Activated CD4-positive, alpha-beta memory T cell treated with anti-CD3 and anti-CD28 coated beads, Interleukin-2, amount 10 ng/mL, durations not matched to agents 7 days and 5 days (primary cell): ENCODE results near the gene SCAMP5. TPM values are rescaled to one million over a fixed set of nuclear protein-coding genes. Genes with fewer than 3 reads are reported as not detected.
A peak's percentile ranks its signal among the peaks of the same experiment; 100 is the strongest.

Experiments
- CTCF ChIA-PET: fragments of 350-600 bp; sonication (Branson Sonifier 250); formaldehyde crosslinking; loops from one replicate; lab custom pipeline; 2021; ENCODE audit warnings: antibody characterized with exemption, inconsistent platforms; lab: Charles Lee
- POLR2A ChIA-PET: fragments of 350-600 bp; sonication (Branson Sonifier 250); formaldehyde crosslinking; loops from one replicate; lab custom pipeline; 2021; ENCODE audit warnings: antibody characterized with exemption; lab: Charles Lee
- DNase-seq: peaks from one replicate; pipeline ENCODE4 v3.0.0-alpha.2; 2020
- H3K27ac Mint-ChIP-seq: one replicate; pipeline ENCODE4 v1.8.0; 2021; ENCODE audit warnings: mild to moderate bottlenecking, mixed read lengths
- H3K27me3 Mint-ChIP-seq: one replicate; pipeline ENCODE4 v1.8.0; 2021; ENCODE audit warnings: mixed read lengths
- H3K36me3 Mint-ChIP-seq: one replicate; pipeline ENCODE4 v1.8.0; 2021; ENCODE audit warnings: low read depth, mixed read lengths
- H3K4me1 Mint-ChIP-seq: one replicate; pipeline ENCODE4 v1.8.0; 2021; ENCODE audit warnings: mixed read lengths
- H3K4me3 Mint-ChIP-seq: one replicate; pipeline ENCODE4 v1.8.0; 2021; ENCODE audit warnings: mild to moderate bottlenecking, mixed read lengths
- H3K9me3 Mint-ChIP-seq: one replicate; pipeline ENCODE4 v1.8.0; 2021; ENCODE audit warnings: mixed read lengths
- total RNA-seq, 2 experiments: library from RNA; stranded (reverse); gene quantifications; one replicate each; pipeline ENCODE4 v1.2.3, GENCODE V29; 2021

Gene SCAMP5
- total RNA-seq, 2 experiments from 2014 or later: 0.60 to 0.81 TPM

DNA sequence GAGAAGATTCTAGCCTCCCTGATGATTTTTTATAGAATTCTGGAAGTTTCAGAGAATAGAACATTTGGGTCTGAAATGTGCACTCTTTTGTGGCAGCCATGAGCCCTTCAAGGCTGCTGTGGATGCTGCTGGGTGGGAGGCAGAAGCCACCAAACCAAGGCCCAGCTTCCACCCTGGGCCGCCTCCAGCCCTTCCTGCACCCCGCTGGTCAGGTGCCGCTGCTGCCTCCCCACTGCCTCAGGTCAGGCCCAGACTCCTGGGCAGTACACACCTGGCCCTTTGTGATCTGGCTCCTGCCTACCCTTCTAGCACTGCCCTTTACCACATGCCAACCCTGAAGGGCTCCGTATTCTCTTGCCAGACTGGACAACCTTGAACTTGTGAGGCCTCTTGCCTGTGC is 56.3 kb downstream of the SCAMP5 start:
- H3K9me3 Mint-ChIP-seq: no peaks in the 10 kb centered on the region
- no peak for DNase-seq

GRCh38 chr15:75052972-75053747 is 57.8 kb downstream of the SCAMP5 start:
- H3K9me3 Mint-ChIP-seq: no peaks in the 10 kb centered on the region
- CTCF ChIA-PET: interaction anchor here (0.7 to 1.4 kb wide), 2 partner anchors 10 to 23 kb away, joined by 3 to 5 read pairs; no protein-coding TSS in a partner anchor
- H3K36me3 Mint-ChIP-seq: peaks cover 48% of the 10 kb centered on the region
- H3K4me1 Mint-ChIP-seq: peaks cover 32% of the 10 kb centered on the region
- no peak overlapping the region for H3K27ac Mint-ChIP-seq
- H3K4me3 Mint-ChIP-seq: no peak overlapping the region
- no peak for DNase-seq
- H3K27me3 Mint-ChIP-seq: no peaks in the 10 kb centered on the region
- POLR2A ChIA-PET: interaction anchor here (0.9 to 1.5 kb wide), 3 partner anchors 10 to 148 kb away, joined by 3 to 7 read pairs (median 5); partner anchors contain the start of gene C15orf39

More for the DNA sequence above, 56.3 kb downstream of the SCAMP5 start:
- no peak overlapping the region for H3K27ac Mint-ChIP-seq
- no peaks in the 10 kb centered on the region for H3K27me3 Mint-ChIP-seq
- ChIA-PET POLR2A (no interaction called here), CTCF (no interaction called here)
- no peak overlapping the region for H3K4me3 Mint-ChIP-seq
- H3K36me3 Mint-ChIP-seq: peaks cover 59% of the 10 kb centered on the region
- H3K4me1 Mint-ChIP-seq: peaks cover 40% of the 10 kb centered on the region

DNA sequence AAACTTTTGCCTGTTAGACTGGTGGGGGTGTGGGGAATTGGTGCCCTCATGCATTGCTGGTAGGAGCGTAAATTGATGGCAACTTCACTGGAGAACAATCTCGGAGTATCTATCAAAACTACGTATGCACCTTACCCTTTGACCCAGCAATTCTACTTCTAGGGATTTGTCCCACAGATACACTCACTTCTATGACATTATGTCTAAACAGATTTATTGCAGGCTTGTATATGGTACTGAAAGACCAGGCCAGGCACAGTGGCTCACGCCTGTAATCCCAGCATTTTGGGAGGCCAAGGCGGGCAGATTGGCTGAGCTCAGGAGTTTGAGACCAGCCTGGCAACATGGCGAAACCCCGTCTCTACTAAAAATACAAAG is 58.4 kb downstream of the SCAMP5 start:
- H3K9me3 Mint-ChIP-seq: no peaks in the 10 kb centered on the region
- CTCF ChIA-PET: interaction anchor here (0.7 to 1.4 kb wide), 2 partner anchors 11 to 24 kb away, joined by 3 to 5 read pairs; no protein-coding TSS in a partner anchor
- POLR2A ChIA-PET: interaction anchor here (0.9 to 1.5 kb wide), 3 partner anchors 11 to 147 kb away, joined by 3 to 7 read pairs (median 5); partner anchors contain the start of gene C15orf39

DNA sequence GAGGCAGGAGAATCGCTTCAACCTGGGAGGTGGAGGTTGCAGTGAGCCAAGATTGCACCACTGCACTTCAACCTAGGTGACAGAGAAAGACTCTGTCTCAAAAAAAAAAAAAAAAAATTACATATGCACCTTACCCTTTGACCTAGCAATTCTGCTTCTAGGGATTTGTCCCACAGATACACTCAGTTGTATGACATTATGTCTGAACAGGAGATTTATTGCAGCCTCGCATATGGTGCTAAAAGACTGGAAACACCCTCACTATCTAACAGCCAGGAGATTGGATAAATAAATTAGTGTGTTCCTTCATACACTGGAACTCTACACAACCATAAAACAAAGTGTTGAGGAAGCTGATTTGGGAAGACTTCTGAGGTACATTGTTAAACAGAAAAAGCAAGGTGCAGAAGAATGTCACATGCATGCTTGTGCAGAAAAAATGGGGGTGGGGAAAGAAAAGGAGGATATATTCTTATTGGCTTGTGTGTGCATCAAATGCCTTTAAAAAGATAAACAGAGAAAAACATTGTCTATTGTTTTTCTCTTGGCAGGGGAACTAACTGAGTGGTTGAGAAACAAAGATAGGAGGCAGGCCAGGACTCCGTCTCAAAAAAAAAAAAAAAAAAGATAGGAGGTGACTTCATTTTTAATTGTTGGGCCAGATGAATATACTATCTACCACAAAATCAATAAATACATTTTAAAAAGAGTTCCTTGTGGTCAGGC is 59.0 kb downstream of the SCAMP5 start:
- ChIA-PET CTCF (interaction anchor here (1.4 kb wide), 1 partner anchor 11 kb away, joined by 5 read pairs; no protein-coding TSS in a partner anchor), POLR2A (interaction anchor here (0.7 to 1.6 kb wide), 4 partner anchors 11 to 13 kb away, joined by 3 to 7 read pairs (median 4); no protein-coding TSS in a partner anchor)
- peaks cover 31% of the 10 kb centered on the region for H3K4me1 Mint-ChIP-seq
- H3K9me3 Mint-ChIP-seq: no peaks in the 10 kb centered on the region
- no peak overlapping the region for H3K4me3 Mint-ChIP-seq
- no peak for DNase-seq
- H3K27me3 Mint-ChIP-seq: no peaks in the 10 kb centered on the region
- H3K27ac Mint-ChIP-seq: no peak overlapping the region
- H3K36me3 Mint-ChIP-seq: peaks cover 36% of the 10 kb centered on the region

More for the DNA sequence above, 58.4 kb downstream of the SCAMP5 start:
- peaks cover 33% of the 10 kb centered on the region for H3K4me1 Mint-ChIP-seq
- H3K27me3 Mint-ChIP-seq: no peaks in the 10 kb centered on the region
- no peak overlapping the region for H3K27ac Mint-ChIP-seq
- no peak overlapping the region for H3K4me3 Mint-ChIP-seq
- DNase-seq: no peak
- peaks cover 42% of the 10 kb centered on the region for H3K36me3 Mint-ChIP-seq

- ChIA-PET CTCF (interaction anchor here (1.6 to 1.8 kb wide), 2 partner anchors 13 to 145 kb away, joined by 5 read pairs; partner anchors contain the start of gene C15orf39), POLR2A (interaction anchor here (0.9 to 2.3 kb wide), 3 partner anchors 10 to 11 kb away, joined by 3 to 11 read pairs (median 4); no protein-coding TSS in a partner anchor)
- H3K27me3 Mint-ChIP-seq: no peaks in the 10 kb centered on the region
- peaks cover 37% of the 10 kb centered on the region for H3K4me1 Mint-ChIP-seq
- H3K4me3 Mint-ChIP-seq: no peak overlapping the region
- no peaks in the 10 kb centered on the region for H3K9me3 Mint-ChIP-seq
- peaks cover 28% of the 10 kb centered on the region for H3K36me3 Mint-ChIP-seq
- DNase-seq: no peak
- H3K27ac Mint-ChIP-seq: no peak overlapping the region
These were observed 60.7 kb downstream of the SCAMP5 start for GRCh38 chr15:75056036-75056435.

GRCh38 chr15:75058127-75058905 is 63.0 kb downstream of the SCAMP5 start:
- H3K36me3 Mint-ChIP-seq: peaks cover 25% of the 10 kb centered on the region
- H3K4me3 Mint-ChIP-seq: no peak overlapping the region
- no peaks in the 10 kb centered on the region for H3K9me3 Mint-ChIP-seq
- peak; percentile 12 for DNase-seq
- H3K27me3 Mint-ChIP-seq: no peaks in the 10 kb centered on the region
- ChIA-PET POLR2A (interaction anchor here (1.2 to 2.3 kb wide), 4 partner anchors 8 to 35 kb away, joined by 3 to 11 read pairs (median 6); partner anchors contain the start of gene PPCDC), CTCF (interaction anchor here (0.7 to 1.7 kb wide), 3 partner anchors 9 to 70 kb away, joined by 4 to 6 read pairs (median 4); no protein-coding TSS in a partner anchor)
- peak overlapping the region; percentile 34 for H3K27ac Mint-ChIP-seq
- H3K4me1 Mint-ChIP-seq: peaks cover 53% of the 10 kb centered on the region

DNA sequence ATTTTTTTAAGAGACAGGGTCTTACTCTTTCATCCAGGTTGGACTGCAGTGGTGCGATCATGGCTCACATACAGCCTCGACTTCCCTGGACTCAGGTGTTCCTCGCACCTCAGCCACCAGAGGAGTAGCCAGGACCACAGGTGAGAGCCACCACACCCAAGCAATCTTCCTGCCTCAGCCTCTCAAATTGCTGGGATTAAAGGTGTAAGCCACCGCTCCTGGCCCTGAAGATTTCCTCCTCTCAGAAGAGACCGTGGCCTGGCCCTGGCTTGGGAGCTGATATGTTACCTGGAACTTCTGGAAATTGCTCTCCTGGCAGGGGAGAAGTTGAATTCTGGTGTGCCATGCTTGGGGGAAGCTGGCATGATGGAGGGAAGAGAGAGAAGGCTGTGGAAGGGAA is 64.2 kb downstream of the SCAMP5 start:
- no peak for DNase-seq
- Mint-ChIP-seq H3K36me3 (peaks cover 32% of the 10 kb centered on the region), H3K4me3 (no peak overlapping the region), H3K27ac (no peak overlapping the region), H3K9me3 (no peaks in the 10 kb centered on the region), H3K27me3 (peaks cover 2% of the 10 kb centered on the region), H3K4me1 (peaks cover 54% of the 10 kb centered on the region)
- ChIA-PET CTCF (no interaction called here), POLR2A (no interaction called here)

DNA sequence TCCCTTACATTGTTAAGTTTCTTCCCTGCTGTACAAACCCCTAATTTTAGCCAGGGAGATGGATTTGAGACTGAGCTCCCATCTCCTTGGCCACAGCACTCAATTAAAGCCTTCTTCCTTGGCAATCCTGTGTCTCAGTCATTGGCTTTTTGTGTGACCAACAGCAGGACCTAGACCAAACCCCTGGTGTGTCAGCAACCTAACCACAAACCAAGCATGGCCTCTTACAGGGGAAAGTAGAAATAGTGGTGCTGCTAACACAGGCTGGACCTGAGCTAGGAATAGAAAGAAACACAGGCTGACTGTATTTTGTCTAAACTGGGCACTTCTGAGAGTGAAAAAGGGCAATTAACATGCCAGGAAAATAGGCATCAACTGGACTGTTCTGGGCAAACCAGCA is 65.9 kb downstream of the SCAMP5 start:
- Mint-ChIP-seq H3K36me3 (peaks cover 33% of the 10 kb centered on the region), H3K27ac (no peak overlapping the region), H3K9me3 (no peaks in the 10 kb centered on the region), H3K4me1 (peaks cover 63% of the 10 kb centered on the region), H3K4me3 (no peak overlapping the region), H3K27me3 (peaks cover 2% of the 10 kb centered on the region)
- POLR2A ChIA-PET: interaction anchor here (1.2 to 1.5 kb wide), 2 partner anchors 9 to 18 kb away, joined by 4 to 5 read pairs; no protein-coding TSS in a partner anchor
- CTCF ChIA-PET: interaction anchor here (0.8 to 1.4 kb wide), 3 partner anchors 18 to 138 kb away, joined by 3 read pairs; no protein-coding TSS in a partner anchor
- DNase-seq: peak; percentile 51

GRCh38 chr15:75062706-75063105 is 67.3 kb downstream of the SCAMP5 start:
- ChIA-PET CTCF (no interaction called here), POLR2A (interaction anchor here (1.4 to 1.8 kb wide), 3 partner anchors 8 to 139 kb away, joined by 3 to 5 read pairs (median 4); partner anchors contain the start of gene C15orf39)
- H3K27me3 Mint-ChIP-seq: peaks cover 2% of the 10 kb centered on the region
- DNase-seq: no peak
- H3K9me3 Mint-ChIP-seq: no peaks in the 10 kb centered on the region
- H3K36me3 Mint-ChIP-seq: peaks cover 38% of the 10 kb centered on the region
- peaks cover 72% of the 10 kb centered on the region for H3K4me1 Mint-ChIP-seq
- no peak overlapping the region for H3K27ac Mint-ChIP-seq
- no peak overlapping the region for H3K4me3 Mint-ChIP-seq

GRCh38 chr15:75063338-75063737 is 68.0 kb downstream of the SCAMP5 start:
- no peak for DNase-seq
- ChIA-PET CTCF (no interaction called here), POLR2A (interaction anchor here (1.4 to 1.8 kb wide), 2 partner anchors 45 to 138 kb away, joined by 3 to 5 read pairs; partner anchors contain the start of gene C15orf39)
- Mint-ChIP-seq H3K27ac (no peak overlapping the region), H3K36me3 (peaks cover 41% of the 10 kb centered on the region), H3K4me1 (peaks cover 72% of the 10 kb centered on the region), H3K27me3 (peaks cover 2% of the 10 kb centered on the region), H3K9me3 (no peaks in the 10 kb centered on the region), H3K4me3 (no peak overlapping the region)

DNA sequence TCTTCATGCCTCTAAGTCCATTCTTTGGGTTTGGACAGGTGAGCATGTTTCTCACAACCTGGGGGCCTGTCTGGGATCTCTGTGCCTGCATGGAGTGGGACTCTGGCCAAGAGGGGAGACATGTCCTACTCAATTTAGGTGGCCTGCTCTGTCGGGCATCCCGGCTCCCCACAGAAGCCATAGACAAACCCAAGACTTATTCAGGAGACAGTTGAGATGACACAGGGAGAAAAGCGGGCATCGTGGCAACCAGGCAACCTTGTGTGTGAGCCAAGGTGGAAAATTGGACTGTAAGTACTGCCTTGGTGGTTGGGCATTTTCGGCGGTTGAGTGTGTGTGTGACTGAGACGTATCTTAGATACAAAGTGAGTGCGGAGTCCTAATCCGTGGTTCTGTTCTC is 68.5 kb downstream of the SCAMP5 start:
- Mint-ChIP-seq H3K27me3 (peaks cover 2% of the 10 kb centered on the region), H3K4me1 (peaks cover 74% of the 10 kb centered on the region), H3K36me3 (peaks cover 47% of the 10 kb centered on the region), H3K9me3 (no peaks in the 10 kb centered on the region), H3K4me3 (no peak overlapping the region), H3K27ac (no peak overlapping the region)
- DNase-seq: no peak
- CTCF ChIA-PET: no interaction called here
- POLR2A ChIA-PET: interaction anchor here (1.4 to 1.8 kb wide), 2 partner anchors 44 to 137 kb away, joined by 3 to 5 read pairs; partner anchors contain the start of gene C15orf39
